NCI-H1417 (cell line): Measurements from ENCODE around the gene MYBPH.

Experiments used
- DNase-seq, 3 experiments: peaks; one replicate each; lab custom pipeline; 2025; lab: John Stamatoyannopoulos, UW

Gene MYBPH

DNA sequence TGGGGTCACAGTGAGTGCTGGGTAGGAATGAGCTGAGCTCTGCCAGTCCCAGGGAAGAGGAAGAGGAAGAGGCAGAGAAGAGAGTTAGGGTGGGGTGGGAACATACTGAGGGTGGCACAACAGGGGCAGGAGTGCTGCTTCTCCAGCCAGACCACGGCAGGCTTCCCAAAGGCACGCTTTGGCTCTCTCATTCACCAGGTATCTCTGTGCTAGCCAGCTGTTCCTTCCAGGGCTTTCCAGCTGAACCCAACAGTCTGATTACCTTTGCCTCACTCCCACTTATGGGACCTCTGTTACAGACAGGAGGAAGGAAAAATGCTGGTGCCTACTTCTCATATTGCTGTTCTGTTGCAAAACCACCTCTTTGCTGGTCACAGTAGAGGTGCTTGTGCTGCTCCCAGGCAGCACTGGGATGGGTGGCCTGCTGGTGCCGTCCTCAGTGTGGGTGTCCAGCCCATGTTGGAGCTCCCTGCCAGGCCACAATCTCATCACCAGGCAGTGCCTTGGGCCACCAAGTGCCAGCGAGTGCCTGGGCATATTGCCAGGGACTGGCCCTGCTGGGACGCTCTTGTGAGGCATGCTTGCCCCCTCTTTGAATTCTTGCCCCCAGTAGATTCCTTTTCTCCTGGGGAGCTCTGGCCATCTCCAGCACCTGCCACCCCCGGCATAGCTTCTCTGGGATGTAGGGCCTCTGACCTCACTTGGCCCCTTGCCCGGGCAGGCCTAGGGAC, 46.0 kb downstream of the MYBPH start:
- peak in 1 of 3 experiments; percentile 6 for DNase-seq

DNA sequence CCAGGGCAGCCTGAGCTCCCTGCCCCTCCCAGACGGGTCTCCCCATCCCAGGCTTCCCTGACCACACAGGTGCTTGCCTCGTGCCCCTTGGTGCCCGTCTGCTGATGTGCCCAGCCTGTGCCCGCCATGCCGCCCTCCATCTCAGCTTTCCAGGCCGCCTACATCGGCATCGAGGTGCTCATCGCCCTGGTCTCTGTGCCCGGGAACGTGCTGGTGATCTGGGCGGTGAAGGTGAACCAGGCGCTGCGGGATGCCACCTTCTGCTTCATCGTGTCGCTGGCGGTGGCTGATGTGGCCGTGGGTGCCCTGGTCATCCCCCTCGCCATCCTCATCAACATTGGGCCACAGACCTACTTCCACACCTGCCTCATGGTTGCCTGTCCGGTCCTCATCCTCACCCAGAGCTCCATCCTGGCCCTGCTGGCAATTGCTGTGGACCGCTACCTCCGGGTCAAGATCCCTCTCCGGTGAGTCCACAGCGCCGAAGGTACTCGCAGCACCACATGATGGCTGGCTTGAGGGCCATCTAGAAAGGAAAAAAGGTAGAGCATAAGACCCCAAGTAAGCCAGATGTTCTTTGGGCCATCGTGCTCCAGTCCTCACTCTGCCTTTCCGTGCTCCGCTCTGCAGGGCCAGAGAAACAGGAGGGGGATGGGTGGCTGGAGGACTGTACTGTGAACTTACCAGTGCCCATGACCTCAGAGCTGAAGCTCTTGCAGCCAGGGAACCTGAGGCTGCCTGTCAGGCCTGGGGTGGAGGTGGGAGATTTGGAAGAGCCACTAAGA, 46.7 kb downstream of the MYBPH start:
- DNase-seq = no peak

DNA sequence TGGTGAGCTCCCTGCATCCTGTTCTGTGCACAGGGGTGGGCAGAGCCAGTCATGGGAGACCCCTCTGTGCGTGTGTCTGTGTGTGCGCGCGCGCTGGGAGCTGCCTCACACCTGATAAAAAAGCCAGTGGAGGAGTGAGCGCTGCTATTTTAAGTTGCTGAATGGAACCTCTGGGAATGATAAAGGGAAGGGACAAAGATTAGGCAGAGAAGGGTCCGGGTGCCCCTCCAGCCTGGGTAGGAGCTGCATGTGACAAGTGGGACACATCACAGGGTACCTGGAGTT, 47.3 kb downstream of the MYBPH start:
- no peak for DNase-seq

DNA sequence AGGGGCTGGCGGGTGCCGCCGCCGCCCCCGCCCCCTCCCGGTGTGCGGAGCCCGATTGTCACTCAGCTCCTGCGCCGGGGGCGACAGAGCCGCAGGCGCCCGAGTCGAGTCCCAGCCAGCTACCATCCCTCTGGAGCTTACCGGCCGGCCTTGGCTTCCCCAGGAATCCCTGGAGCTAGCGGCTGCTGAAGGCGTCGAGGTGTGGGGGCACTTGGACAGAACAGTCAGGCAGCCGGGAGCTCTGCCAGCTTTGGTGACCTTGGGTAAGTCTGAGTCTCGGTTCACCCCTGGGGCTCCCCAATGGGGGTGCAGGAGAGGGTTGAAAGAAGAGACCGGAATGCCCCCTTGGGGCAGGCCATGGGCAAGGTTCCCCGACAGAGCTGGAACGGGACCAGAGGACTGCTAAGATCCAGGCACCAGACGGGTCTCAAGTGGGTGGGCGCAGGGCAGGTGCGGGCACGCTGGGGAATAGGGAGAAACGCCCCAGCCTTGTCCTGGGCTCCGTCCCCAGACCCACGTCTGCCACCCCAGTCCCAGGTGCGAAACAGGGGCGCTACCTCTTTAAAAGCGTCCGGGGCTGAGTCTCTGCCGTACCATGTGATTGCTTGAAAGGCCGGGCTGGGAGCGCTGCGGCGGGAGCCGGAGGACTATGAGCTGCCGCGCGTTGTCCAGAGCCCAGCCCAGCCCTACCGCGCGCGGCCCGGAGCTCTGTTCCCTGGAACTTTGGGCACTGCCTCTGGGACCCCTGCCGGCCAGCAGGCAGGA, 47.8 kb downstream of the MYBPH start, which contains the start of gene ADORA1:
Gene ADORA1, plus strand, starts transcription at position 61 of the 765 bp plus-strand sequence. CDS start 1,116 bp downstream, outside the sequence.
- DNase-seq = peak; percentile 55 to 66 (median 60)

DNA sequence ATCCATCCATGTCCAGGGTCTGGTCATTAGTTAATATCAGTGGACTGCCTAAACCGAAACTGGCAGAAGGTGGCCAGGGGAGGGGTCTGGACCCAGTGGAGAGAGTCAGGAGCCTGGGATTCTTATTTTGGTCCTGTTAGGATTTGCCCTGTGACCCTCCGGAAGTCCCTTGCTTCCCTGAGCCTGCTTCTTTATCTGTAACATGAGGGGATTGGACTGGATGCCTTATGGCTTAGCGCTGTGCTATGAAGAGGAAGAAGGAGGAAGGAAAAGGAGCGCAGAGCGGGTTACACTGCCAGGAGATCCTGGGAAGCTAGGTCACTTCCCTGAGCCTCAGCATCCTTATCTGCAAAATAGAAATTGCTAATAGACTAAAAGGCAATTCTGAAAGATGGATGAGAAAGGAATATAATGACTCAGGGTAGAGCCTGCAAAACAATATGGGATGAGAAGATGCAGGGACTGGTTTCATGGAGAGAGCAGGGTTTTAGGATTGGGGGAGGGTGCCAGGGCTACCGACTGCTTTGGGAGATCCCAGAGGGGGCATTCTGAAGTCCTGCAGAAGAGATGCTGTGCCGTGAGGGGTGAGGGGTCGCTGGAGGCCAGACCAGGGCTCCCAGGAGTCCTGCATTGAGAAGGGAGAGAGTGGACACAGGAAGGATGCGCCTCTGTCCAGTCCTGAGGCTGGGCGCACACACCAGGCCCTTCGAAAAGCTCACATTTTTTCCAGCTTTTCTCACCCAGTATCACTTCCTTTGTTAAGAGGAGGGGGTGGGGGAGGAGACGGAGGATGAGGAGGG, 48.6 kb downstream of the MYBPH start:
- DNase-seq = no peak

DNA sequence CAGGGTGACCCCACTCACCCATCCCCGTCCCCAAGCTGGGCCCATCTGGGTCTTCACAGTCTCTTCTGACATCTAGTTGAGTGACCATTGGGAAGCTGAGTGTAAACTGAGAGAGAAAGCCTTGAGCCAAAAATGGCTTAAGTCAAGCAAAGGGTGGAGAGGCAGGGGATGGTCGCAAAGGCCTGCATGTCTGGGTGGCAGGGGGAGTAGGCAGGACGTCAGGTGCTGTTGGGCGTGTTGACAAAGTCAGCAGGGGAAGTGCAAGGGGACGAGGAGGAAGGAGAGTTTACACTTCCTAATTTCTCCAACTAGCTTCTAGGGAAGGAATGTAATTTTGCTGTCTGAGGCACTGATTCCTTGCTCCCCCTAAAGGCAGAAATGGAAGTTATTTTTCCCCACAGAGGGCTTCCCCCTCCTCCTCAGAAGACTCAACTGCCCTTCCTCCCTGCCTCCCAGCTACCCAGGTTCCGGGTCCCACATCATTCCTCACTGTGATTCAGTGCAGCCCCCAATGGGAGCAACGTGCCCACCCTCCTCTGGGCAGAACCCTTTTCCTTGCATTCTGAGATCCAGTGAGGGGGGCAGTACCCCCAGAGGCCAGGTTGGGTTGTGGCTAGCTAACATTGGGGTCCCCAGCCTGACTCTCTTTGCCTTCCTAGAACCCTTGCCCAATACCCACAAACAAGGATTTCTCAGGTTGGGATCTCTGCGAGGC, 49.3 kb downstream of the MYBPH start:
- peak in 1 of 3 experiments; percentile 8 for DNase-seq

DNA sequence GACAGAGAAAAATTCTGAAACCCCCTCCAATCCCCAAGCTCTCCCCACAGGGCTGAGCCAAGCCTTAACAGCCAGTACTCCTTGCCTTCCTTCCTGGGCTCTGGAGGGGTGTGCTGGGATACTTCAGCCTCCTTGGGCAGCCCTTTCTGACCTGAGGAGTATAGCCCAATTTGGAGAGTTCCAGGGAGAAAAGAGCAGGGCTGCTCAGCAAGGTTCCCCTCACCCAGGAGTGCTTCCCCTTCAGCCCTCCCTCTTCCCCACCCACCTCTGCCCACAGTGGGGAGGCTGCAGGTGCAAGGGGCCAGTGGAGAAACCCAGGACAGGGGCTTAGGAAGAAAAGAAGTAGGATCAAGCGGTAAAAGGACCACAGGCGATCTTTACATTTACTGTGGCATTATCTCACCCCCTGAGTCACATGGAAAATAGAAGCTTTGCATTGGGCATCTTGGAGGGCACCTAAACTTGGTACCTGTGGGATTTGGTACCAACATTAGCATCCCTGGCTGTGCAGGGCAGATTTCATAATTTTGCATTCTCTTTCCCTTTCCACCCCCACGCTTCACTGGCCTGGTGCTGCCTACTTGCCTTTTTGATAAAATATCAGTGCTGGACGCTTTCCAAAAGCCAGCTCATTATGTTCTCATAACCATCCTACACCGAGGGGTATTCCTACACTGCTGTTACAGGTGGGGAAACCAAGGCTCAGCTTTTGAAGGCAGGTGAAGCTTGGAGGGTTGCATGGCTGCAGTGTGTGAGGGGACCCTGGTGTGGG, 50.9 kb downstream of the MYBPH start:
- peak in 1 of 3 experiments; percentile 18 for DNase-seq

DNA sequence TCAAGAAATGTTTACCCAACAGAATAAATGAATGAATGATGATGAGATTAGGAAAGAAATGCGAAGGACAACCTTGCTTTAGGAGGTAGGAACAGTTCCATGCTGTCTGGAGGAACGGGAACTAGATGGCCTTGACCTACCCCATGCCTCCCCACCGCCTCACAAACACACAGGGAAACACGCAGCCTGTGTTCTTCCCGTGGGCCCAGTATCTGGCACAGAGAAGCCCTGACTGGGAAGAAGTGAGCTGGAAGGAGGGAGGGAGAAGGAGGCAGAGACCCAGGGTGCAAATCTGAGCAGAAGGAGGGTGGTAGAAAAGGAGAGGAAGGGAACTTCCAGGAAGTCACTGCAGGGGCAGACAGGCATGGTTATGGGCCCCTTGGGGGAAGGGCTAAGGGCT, 51.6 kb downstream of the MYBPH start:
- no peak for DNase-seq

DNA sequence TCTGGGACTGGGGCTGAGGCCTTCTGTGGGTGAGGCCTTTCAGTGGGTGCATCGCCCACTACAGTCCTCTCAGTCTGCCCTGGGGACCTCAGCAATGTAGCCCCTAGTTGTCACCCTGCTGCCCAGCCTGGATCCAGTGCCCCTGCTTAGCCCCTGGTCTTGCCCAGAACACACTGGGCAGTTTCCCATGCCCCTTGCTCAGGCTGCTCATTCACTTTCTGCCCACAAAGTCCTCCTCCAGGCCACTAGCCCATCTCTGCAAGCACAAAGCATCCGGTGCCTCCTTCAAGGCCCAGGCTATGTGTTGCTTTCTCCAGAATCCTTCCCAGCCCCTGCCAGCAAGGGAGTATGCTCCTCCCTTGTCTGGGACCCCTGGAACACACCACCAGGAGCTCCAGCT, 53.5 kb downstream of the MYBPH start:
- DNase-seq = no peak

DNA sequence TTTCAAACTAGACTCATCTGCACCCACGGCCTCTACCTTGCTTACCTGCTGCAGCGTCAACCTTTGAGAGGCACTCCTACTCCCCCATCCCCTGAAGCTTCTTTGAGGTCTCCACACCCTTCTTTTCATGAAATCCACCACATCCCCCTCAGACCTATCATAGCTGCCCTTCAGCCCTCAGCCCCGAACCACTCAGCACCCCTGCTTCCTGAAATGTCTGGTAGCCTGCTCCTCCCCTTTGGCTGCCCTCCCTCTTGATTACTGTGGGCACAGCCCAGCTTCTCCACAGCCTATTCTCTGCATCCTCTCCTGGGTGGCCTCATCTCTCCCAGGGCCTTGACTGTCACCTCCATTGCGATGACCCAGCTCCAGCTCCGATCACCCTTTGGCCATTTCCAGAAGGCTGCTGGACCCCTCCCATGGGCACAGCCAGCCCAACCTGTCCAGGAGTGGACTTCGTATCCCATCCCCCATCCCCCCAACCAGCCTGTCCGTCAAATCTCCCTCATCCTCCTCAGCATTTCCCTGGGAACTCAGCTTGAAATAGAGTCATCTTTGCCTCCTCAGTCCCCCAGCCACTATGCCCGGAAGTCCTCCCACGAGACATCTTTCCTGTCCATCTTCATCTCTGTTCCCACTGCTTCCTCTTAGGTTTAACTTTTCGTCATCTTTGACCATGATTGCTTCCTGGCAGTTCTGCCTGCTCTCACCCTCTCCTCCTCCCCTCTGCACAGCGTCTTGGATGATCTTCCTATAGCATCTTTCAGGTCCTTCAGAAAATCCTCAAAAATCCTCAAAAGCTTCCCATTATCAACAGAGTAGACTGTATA, 54.2 kb downstream of the MYBPH start:
- DNase-seq = no peak

DNA sequence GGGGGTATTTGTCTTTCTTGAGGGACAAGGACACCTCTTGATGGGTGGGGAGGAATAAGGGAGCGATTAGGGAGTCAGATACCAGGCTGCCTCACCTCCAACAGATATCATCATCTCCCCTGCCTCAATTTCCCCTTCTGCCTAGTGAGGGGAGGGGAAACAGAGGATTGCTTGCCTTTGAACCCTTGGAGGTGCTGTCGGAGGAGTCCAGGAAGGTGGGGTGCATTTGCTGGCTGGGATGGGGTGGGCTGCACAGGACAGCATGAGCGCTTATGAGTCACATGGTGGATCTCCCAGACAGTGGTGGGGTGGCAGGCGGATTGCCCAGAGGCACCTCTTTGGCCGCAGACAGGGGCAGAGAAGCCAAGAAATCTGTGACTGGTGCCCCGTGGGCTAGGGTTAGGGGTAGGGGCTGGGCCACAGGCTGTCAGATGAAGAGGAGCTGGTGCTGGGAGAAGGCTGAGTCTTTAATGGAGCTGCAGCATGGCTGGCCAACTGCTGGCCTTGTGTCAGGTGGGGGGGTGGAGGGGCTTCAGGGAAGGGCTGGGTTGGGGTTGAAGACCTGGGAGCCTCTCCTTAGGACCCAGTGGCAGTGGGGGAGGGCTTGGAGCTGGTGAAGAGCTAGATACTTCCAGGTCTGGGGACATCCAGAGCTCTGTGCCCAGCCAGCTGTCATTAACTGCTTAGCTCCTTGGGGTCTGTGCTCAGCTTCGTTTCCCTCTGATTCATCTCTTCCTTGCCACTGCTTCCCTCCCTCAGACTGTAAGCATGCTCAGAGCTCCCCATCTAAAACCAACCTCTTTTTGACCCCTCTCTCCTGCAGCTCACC, 55.1 kb downstream of the MYBPH start:
- DNase-seq = no peak
